Measurements from ENCODE around the gene ANAPC16.

DNA sequence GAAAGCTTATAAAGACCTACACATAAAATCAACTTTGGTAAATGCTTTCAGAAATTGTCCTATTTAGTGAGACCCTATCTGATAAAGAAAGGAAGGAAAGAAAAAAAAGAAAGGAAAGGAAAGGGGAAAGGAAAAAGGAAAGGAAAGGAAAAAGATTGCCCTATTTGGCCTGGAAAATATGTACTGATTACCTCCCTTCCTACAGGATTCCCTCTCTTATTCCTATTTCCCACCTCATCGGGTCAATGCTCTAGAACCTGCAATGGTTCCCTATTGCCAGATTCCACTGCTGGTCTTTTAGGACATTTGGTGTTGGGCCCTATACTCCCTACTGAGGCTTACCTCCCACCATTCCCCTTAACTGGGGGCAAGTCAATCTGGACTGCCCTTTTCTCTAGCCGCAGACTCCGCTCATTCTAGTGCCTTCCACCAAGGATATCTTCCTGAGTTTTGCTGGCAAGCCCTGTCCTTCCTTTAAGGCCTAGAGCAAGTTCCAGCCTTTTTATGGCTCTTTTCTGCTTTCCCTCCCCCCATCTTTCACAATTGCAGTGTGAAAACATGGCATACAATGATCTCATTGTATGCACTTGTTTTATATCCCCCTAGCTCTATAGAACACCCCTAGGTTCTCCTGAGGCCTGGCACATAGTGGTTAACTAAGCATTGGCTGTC, 62.3 kb downstream of the ANAPC16 start:
- TF ChIP-seq SNAI2 (CRISPR knock-in tag; IDR thresholded peaks at IDR 0.05), result no peak
- no peak for TF ChIP-seq ZNF70 (CRISPR knock-in tag; IDR thresholded peaks at IDR 0.05)
- TF ChIP-seq ARNTL (CRISPR knock-in tag; IDR thresholded peaks at IDR 0.05; ENCODE audit: borderline replicate concordance, low read depth), result no peak
- TF ChIP-seq RARB (CRISPR knock-in tag; IDR thresholded peaks at IDR 0.05), result no peak
- TF ChIP-seq ZC3H10 (CRISPR knock-in tag; IDR thresholded peaks at IDR 0.05), result no peak
- no peak for TF ChIP-seq OSR1 (CRISPR knock-in tag; IDR thresholded peaks at IDR 0.05)
- no peak for TF ChIP-seq BACH2 (CRISPR knock-in tag; IDR thresholded peaks at IDR 0.05; ENCODE audit: borderline replicate concordance)
- no peak for TF ChIP-seq PPARA (CRISPR knock-in tag; IDR thresholded peaks at IDR 0.05; ENCODE audit: borderline replicate concordance)
- no peak for TF ChIP-seq ZFP30 (CRISPR knock-in tag; IDR thresholded peaks at IDR 0.05)
- TF ChIP-seq, protein P1, sequence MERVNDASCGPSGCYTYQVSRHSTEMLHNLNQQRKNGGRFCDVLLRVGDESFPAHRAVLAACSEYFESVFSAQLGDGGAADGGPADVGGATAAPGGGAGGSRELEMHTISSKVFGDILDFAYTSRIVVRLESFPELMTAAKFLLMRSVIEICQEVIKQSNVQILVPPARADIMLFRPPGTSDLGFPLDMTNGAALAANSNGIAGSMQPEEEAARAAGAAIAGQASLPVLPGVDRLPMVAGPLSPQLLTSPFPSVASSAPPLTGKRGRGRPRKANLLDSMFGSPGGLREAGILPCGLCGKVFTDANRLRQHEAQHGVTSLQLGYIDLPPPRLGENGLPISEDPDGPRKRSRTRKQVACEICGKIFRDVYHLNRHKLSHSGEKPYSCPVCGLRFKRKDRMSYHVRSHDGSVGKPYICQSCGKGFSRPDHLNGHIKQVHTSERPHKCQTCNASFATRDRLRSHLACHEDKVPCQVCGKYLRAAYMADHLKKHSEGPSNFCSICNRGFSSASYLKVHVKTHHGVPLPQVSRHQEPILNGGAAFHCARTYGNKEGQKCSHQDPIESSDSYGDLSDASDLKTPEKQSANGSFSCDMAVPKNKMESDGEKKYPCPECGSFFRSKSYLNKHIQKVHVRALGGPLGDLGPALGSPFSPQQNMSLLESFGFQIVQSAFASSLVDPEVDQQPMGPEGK (CRISPR knock-in tag; IDR thresholded peaks at IDR 0.05; ENCODE audit: borderline replicate concordance), result no peak

Measured in SK-N-SH treated with all-trans-retinoic acid at 6 μM for 48 hours (cell line).